ENCODE data around the gene IGSF21. TPM values are rescaled to one million over a fixed set of nuclear protein-coding genes. Genes with fewer than 3 reads are reported as not detected.

Gene IGSF21
- total RNA-seq, 1 donor from 2014 or later: not detected

- H3K27ac Mint-ChIP-seq: no peak overlapping the region
- DNase-seq (ENCODE audit: low spot score, unreplicated experiment): no peak
- TF ChIP-seq CTCF (IDR thresholded peaks at IDR 0.05; ENCODE audit: unreplicated experiment): no peak
- H3K36me3 Mint-ChIP-seq (ENCODE audit: insufficient read depth): no peaks in the 10 kb centered on the region
- peaks cover 37% of the 10 kb centered on the region for H3K27me3 Mint-ChIP-seq
- H3K9me3 Mint-ChIP-seq (ENCODE audit: low read depth): peaks cover 5% of the 10 kb centered on the region
- peaks cover 44% of the 10 kb centered on the region for H3K4me1 Mint-ChIP-seq (ENCODE audit: low read depth)
- H3K4me3 Mint-ChIP-seq (ENCODE audit: low read depth): no peak overlapping the region
These were observed 94.6 kb downstream of the IGSF21 start for GRCh38 chr1:18201997-18202719.

GRCh38 chr1:18203645-18204044, 96.0 kb downstream of the IGSF21 start:
- TF ChIP-seq CTCF (IDR thresholded peaks at IDR 0.05; ENCODE audit: unreplicated experiment): no peak
- Mint-ChIP-seq H3K27ac (no peak overlapping the region), H3K4me3 (ENCODE audit: low read depth) (no peak overlapping the region), H3K4me1 (ENCODE audit: low read depth) (peaks cover 43% of the 10 kb centered on the region), H3K36me3 (ENCODE audit: insufficient read depth) (no peaks in the 10 kb centered on the region), H3K27me3 (peaks cover 29% of the 10 kb centered on the region), H3K9me3 (ENCODE audit: low read depth) (peaks cover 5% of the 10 kb centered on the region)
- no peak for DNase-seq (ENCODE audit: low spot score, unreplicated experiment)

- TF ChIP-seq CTCF (IDR thresholded peaks at IDR 0.05; ENCODE audit: unreplicated experiment): no peak
- peaks cover 37% of the 10 kb centered on the region for H3K4me1 Mint-ChIP-seq (ENCODE audit: low read depth)
- H3K27me3 Mint-ChIP-seq: peaks cover 26% of the 10 kb centered on the region
- no peaks in the 10 kb centered on the region for H3K36me3 Mint-ChIP-seq (ENCODE audit: insufficient read depth)
- DNase-seq (ENCODE audit: low spot score, unreplicated experiment): no peak
- H3K4me3 Mint-ChIP-seq (ENCODE audit: low read depth): no peak overlapping the region
- H3K27ac Mint-ChIP-seq: no peak overlapping the region
- H3K9me3 Mint-ChIP-seq (ENCODE audit: low read depth): peaks cover 5% of the 10 kb centered on the region
These were observed 97.0 kb downstream of the IGSF21 start for GRCh38 chr1:18204575-18204974.

- Mint-ChIP-seq H3K4me3 (ENCODE audit: low read depth) (no peak overlapping the region), H3K27me3 (peaks cover 26% of the 10 kb centered on the region), H3K4me1 (ENCODE audit: low read depth) (peaks cover 33% of the 10 kb centered on the region), H3K36me3 (ENCODE audit: insufficient read depth) (no peaks in the 10 kb centered on the region), H3K9me3 (ENCODE audit: low read depth) (peaks cover 5% of the 10 kb centered on the region), H3K27ac (no peak overlapping the region)
- no peak for DNase-seq (ENCODE audit: low spot score, unreplicated experiment)
- TF ChIP-seq CTCF (IDR thresholded peaks at IDR 0.05; ENCODE audit: unreplicated experiment): no peak
These were observed 97.7 kb downstream of the IGSF21 start for GRCh38 chr1:18205319-18205718.

- TF ChIP-seq CTCF (IDR thresholded peaks at IDR 0.05; ENCODE audit: unreplicated experiment): no peak
- H3K4me3 Mint-ChIP-seq (ENCODE audit: low read depth): no peak overlapping the region
- H3K36me3 Mint-ChIP-seq (ENCODE audit: insufficient read depth): no peaks in the 10 kb centered on the region
- peaks cover 3% of the 10 kb centered on the region for H3K9me3 Mint-ChIP-seq (ENCODE audit: low read depth)
- no peak for DNase-seq (ENCODE audit: low spot score, unreplicated experiment)
- peaks cover 4% of the 10 kb centered on the region for H3K4me1 Mint-ChIP-seq (ENCODE audit: low read depth)
- no peak overlapping the region for H3K27ac Mint-ChIP-seq
- H3K27me3 Mint-ChIP-seq: peaks cover 21% of the 10 kb centered on the region
These were observed 104.2 kb downstream of the IGSF21 start for GRCh38 chr1:18211764-18212163.
